CD4-positive, alpha-beta T cell treated with Interleukin-4 for 4 hours (primary cell): ENCODE data around the gene NEK11.
"Not testable (repeated sequence)": the region's sequence is repeated elsewhere in the genome, so short reads cannot be mapped to it uniquely, and the experiment has no call there.

ENCODE experiments used
- DNase-seq: peaks from one replicate; pipeline ENCODE4 v3.0.0-alpha.2; 2020

NEK11 gene

GRCh38 chr3:131370935-131371687 is 344.4 kb downstream of the NEK11 start:
- no peak for DNase-seq

DNA sequence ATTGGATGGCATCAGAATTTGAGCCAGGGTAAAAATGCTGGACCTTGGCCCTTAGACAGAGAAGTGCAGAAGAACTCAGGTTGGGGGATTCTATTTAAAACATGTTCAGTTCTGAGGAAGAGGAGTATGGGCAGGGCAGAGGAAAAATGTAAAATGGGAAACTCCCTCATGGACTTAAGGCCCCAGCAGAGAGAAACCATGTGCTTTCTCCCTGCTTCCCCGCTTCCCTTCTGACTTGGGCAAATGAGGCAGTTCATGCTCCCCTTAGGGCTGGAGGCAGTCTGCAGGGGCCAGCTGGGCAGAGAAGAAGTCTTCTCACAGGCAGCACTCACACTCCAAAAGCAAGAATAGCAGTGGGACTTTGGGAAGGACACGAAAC is 345.0 kb downstream of the NEK11 start:
- DNase-seq: no peak

DNA sequence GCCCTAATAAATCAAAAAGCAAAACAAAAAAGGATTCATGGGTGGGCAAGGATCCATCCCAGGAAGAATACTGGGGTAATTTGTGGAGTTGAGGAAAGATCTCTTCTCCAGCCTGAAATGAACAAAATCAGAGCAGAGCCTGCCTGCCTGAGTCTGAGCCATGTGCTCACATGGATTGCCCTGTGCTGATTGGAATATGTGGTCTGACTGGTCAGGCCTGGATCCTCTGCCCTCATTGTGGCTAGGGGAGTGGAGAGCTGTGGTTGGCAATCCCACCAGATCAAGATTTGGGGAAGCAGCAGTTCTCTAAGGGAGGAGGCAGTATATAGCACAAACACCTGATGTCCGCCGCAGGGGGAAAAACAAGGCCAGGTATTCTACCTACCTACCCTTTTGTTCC is 348.1 kb downstream of the NEK11 start:
- DNase-seq: no peak

- not testable (repeated sequence) for DNase-seq
These were observed 354.3 kb downstream of the NEK11 start for GRCh38 chr3:131380821-131381444.

DNA sequence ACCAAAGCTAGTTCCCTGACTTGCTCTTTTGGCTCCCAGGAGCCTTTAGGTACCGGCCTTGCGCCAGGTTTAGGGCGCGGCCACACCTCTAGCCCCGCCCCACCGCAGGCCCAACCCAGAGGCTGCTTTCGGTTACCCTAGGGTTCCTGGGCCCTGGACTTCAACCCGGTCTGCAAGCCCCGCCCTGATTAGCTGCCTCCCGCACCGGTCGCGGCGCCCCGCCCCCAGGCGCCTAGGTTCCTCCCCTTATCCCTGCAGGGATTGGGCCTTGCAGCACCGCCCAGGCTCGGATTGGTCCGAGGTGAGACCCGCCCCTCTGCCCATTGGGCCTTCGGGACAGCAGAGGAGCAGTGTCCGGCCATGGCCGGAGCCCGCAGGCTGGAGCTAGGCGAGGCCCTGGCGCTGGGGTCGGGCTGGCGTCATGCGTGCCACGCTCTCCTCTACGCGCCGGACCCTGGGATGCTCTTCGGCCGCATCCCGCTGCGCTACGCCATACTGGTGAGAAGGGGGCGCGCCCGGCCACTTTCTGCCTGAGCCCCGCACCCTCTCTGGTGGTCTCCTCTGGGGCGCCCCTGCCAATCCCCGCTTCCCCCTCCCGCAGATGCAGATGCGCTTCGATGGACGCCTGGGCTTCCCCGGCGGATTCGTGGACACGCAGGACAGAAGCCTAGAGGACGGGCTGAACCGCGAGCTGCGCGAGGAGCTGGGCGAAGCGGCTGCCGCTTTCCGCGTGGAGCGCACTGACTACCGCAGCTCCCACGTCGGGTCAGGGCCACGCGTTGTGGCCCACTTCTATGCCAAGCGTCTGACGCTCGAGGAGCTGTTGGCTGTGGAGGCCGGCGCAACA is 355.0 kb downstream of the NEK11 start, which contains the start of gene NUDT16:
NUDT16 (plus strand) TSS at position 330 of the 847 bp plus-strand sequence; CDS start at position 361, 31 bp downstream.
- DNase-seq: peak; percentile 97

DNA sequence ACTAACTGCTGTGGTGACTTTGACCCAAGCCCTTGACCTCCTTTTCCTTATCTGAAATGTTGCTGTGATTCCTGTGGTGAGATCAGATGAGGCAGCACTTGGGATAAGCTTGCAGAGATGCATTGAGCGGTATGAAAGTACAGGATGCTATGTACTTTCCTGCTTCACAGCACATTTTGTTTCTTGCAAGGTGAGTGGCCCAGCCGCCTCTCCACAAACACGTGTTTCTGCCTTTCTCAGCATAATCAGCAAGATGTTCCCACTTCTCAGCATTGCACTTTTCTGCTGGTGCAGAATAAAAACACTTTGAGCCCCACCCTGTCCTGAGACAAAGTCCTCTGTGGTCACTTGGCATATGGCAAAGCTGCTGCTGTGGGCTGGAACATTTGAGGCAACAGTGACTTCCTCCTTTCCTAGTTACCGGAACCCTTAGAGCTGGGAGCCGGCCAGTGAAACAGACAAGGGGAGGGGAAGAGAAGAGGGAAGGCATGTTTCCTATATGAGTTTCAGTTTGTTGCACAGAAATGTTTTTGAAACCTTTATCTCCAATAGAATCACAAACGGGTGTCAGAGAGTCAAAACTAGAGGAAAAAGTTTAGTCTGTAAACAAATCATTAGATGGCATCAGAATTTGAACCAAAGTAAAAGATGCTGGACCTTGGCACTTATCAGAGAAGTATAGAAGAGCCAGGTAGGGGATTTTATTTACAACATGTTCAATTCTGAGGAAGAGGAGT is 359.9 kb downstream of the NEK11 start:
- DNase-seq: peak; percentile 19

DNA sequence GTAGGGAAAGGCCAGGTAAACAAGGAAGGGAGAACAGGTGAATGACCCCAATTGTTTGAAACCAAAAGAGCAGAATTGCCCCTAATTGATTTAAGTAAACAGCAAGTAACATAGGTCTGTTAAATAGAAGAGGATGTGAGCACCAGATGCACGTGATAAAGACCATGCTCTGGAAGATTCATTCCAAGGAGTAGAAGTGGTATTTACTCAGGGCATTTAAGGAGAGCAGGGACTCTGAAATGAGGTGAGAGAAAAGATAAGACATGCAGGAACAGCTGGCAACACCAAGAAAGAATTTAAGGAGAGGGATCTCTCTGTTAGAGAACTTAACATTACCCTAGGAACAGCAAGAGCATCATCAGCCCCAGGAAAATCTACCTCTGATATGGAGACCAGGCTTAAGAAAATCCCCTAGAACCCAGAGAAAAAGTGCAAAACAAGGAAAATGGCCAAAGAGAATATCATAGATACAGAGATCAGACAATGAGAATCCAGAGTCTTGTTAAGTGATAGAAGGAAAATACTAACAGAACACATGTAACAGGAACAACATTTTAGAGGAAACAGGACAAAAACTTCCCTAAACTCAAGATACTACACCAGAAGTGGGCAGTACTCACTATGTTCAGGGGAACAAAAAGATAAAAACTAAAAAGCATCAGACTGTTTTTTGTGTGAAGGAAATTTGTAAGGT is 361.3 kb downstream of the NEK11 start:
- no peak for DNase-seq

DNA sequence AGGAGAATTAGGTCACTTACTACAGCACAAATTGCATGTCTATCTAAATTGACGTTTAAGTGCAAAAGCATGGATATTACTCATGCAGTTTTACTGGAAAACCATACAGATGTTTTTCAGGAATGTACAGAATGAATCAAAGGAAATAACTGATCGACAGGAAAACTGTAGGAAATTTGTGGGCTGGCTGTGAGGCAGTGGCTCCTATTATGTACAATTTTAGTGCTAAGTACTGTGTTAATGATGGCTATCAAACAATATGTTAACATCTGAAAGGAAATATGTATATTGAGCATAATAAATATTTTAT is 361.8 kb downstream of the NEK11 start:
- no peak for DNase-seq

GRCh38 chr3:131390331-131390730 is 363.7 kb downstream of the NEK11 start:
- DNase-seq: no peak

- no peak for DNase-seq
These were observed 366.4 kb downstream of the NEK11 start for GRCh38 chr3:131393051-131393450.

DNA sequence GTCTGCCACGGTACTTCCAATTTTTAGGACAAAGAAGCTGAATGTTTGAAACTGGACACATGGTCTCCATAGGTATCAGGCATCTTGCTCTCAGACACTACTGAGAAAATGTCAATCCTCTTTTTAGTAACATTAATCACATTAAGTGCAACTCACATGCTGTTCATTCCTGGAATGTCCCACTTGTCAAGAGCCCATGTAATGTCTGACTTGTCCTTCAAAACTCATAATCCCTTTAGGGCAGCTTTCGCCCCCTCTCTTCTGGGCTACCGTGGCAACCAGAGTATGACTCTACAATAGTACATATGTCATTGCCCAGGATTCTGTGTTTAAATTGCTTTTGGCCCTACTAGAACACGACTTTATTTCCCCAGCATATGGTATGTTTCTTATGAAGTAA is 367.2 kb downstream of the NEK11 start:
- DNase-seq: no peak

GRCh38 chr3:131394400-131394799 is 367.7 kb downstream of the NEK11 start:
- no peak for DNase-seq

DNA sequence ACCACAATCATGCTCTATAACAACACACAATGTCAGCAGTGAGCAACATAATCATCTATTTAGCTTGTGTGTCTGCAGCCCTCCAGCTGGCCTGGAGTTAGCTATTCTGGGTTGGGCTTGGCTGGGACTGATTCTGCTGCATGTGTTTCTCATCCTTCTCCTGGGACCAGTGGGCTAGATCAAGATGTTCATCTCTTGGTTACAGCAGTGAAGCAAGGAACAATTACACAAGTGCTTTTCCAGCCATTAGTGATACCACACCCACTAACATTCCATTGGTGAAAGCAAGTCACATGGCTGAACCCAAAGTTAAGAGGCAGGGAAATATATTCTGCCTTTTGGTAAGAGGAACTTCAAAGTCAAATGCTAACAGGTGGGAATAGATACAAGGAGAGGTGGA is 369.5 kb downstream of the NEK11 start:
- DNase-seq: no peak

DNA sequence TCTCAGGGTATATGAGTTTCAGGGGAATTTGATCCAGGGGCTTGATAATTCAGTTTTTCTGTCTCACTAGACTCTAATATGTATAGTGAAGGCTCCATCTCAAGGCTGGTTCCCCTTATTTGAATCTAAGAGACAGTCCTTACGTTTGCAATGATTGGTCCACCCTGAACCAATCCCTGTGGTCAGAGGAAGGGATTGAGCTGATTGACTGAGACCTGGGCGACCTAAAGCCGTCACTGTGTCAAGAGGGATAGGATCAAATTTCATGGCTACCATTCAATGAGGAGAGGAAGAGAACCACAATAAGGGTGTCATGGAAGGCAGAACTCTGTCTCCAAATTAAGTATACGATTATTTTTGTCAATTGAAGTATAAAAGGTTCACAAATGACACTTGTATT is 371.2 kb downstream of the NEK11 start:
- no peak for DNase-seq
